ENCODE data around the gene FERMT3. TPM values are rescaled to one million over a fixed set of nuclear protein-coding genes. Genes with fewer than 3 reads are reported as not detected.

FERMT3 gene
- total and polyA plus RNA-seq, 2 of the 13 experiments (the other 11 are each of a cell fraction or from before 2014, with no cell fraction given) = 0.29 TPM; not detected in 1

GRCh38 chr11:64233913-64234586, 27.5 kb downstream of the FERMT3 start, which contains the start of gene VEGFB (continued):
- TF ChIP-seq ZBTB10 (CRISPR knock-in tag; IDR thresholded peaks at IDR 0.05; ENCODE audit: borderline replicate concordance) (0 out of 2 replicates have a peak, but pooled peaks have one; percentile 34), CENPT (CRISPR knock-in tag; IDR thresholded peaks at IDR 0.05; ENCODE audit: low read depth) (no peak), THAP7 (CRISPR knock-in tag; IDR thresholded peaks at IDR 0.05) (0 out of 2 replicates have a peak, but pooled peaks have one; percentile 19), ARNTL (CRISPR knock-in tag; IDR thresholded peaks at IDR 0.05) (no peak), SALL1 (CRISPR knock-in tag; IDR thresholded peaks at IDR 0.05) (peak; percentile 51; the same call in 1 of the 2 replicates), ZIK1 (CRISPR knock-in tag; IDR thresholded peaks at IDR 0.05; ENCODE audit: borderline replicate concordance, low read depth) (no peak), ZNF619 (CRISPR knock-in tag; IDR thresholded peaks at IDR 0.05) (no peak), ETS1 (CRISPR knock-in tag; IDR thresholded peaks at IDR 0.05) (no peak), ZNF558 (CRISPR knock-in tag; IDR thresholded peaks at IDR 0.05; ENCODE audit: borderline replicate concordance) (no peak; the same call in 1 of the 2 replicates), ZNF205 (CRISPR knock-in tag; IDR thresholded peaks at IDR 0.05) (no peak), ZNF749 (CRISPR knock-in tag; IDR thresholded peaks at IDR 0.05; ENCODE audit: borderline replicate concordance) (no peak), MEIS2 (CRISPR knock-in tag; IDR thresholded peaks at IDR 0.05) (peak; percentile 30; the same call in 1 of the 2 replicates), HNRNPLL (IDR thresholded peaks at IDR 0.05; ENCODE audit: low read depth, low read length, poor library complexity, severe bottlenecking) (peak; percentile 19), MAZ (IDR thresholded peaks at IDR 0.05; ENCODE audit: borderline replicate concordance, low read depth, low read length) (no peak), MAZ (CRISPR knock-in tag; IDR thresholded peaks at IDR 0.05; ENCODE audit: low read depth) (no peak), ZNF607 (CRISPR knock-in tag; IDR thresholded peaks at IDR 0.05; ENCODE audit: borderline replicate concordance) (0 out of 2 replicates have a peak, but pooled peaks have one; percentile 45), ZNF136 (CRISPR knock-in tag; IDR thresholded peaks at IDR 0.05; ENCODE audit: low read depth) (0 out of 2 replicates have a peak, but pooled peaks have one; percentile 31), ZFP91 (CRISPR knock-in tag; IDR thresholded peaks at IDR 0.05; ENCODE audit: borderline replicate concordance) (0 out of 2 replicates have a peak, but pooled peaks have one; percentile 25), KDM5A (IDR thresholded peaks at IDR 0.05; ENCODE audit: borderline replicate concordance, low read length) (no peak), ATF7-NPFF (CRISPR knock-in tag; IDR thresholded peaks at IDR 0.05; ENCODE audit: low read depth) (peak; percentile 51; the same call in 1 of the 2 replicates), NFKB2 (CRISPR knock-in tag; IDR thresholded peaks at IDR 0.05; ENCODE audit: borderline replicate concordance) (peak; percentile 27; the same call in 1 of the 2 replicates), ZNF816 (CRISPR knock-in tag; IDR thresholded peaks at IDR 0.05; ENCODE audit: borderline replicate concordance) (no peak), HDAC1 (CRISPR knock-in tag; IDR thresholded peaks at IDR 0.05) (peak; percentile 27; the same call in 1 of the 2 replicates)
